HepG2 (cell line): ENCODE data around the gene XCL2. TPM values are rescaled to one million over a fixed set of nuclear protein-coding genes. Genes with fewer than 3 reads are reported as not detected.
A peak's percentile ranks its signal among the peaks of the same experiment; 100 is the strongest.

Source experiments
- ATF3 ChIP-seq: sonication (generic); formaldehyde crosslinking; IDR thresholded peaks from 2 replicates; pipeline ENCODE4 v1.4.0; 2020; ENCODE audit warnings: missing genetic modification reagents
- EP300 ChIP-seq, 3 experiments: sonication (generic) in 1 of 3; formaldehyde crosslinking in 1 of 3; IDR thresholded peaks; 2 replicates each; pipeline versions ENCODE4 v1.5.1 to v1.6.1; 2011 to 2020; ENCODE audit warnings: low read depth in 2 of 3, low read length in 2 of 3, borderline replicate concordance in 1 of 3, improper control_type of control experiment in 1 of 3, mild to moderate bottlenecking in 1 of 3, missing genetic modification reagents in 1 of 3, moderate library complexity in 1 of 3
- FOXO1 ChIP-seq: sonication (generic); formaldehyde crosslinking; IDR thresholded peaks from 2 replicates; pipeline ENCODE4 v1.4.0; 2020; ENCODE audit warnings: missing genetic modification reagents
- KDM2A ChIP-seq: sonication (generic); formaldehyde crosslinking; IDR thresholded peaks from 2 replicates; pipeline ENCODE4 v1.4.0; 2020; ENCODE audit warnings: low read depth, missing genetic modification reagents, borderline replicate concordance
- MEIS1 ChIP-seq: sonication (generic); formaldehyde crosslinking; IDR thresholded peaks from 2 replicates; pipeline ENCODE4 v1.9.0; 2021; ENCODE audit warnings: mild to moderate bottlenecking, missing genetic modification reagents, moderate library complexity, borderline replicate concordance
- PATZ1 ChIP-seq: sonication (generic); formaldehyde crosslinking; IDR thresholded peaks from 2 replicates; pipeline ENCODE4 v1.4.0; 2020; ENCODE audit warnings: missing genetic modification reagents
- PAXIP1 ChIP-seq: sonication (generic); formaldehyde crosslinking; conservative IDR thresholded peaks from 2 replicates; pipeline ENCODE4 v1.4.0; 2020; ENCODE audit warnings: mild to moderate bottlenecking, missing genetic modification reagents, moderate library complexity
- RARG ChIP-seq: sonication (generic); formaldehyde crosslinking; IDR thresholded peaks from 2 replicates; pipeline ENCODE4 v1.4.0; 2020; ENCODE audit warnings: low read depth, mild to moderate bottlenecking, missing genetic modification reagents
- RBM39 ChIP-seq: fragments of 200-400 bp; formaldehyde crosslinking; IDR thresholded peaks from one replicate; pipeline ENCODE4 v1.6.1; 2018; ENCODE audit warnings: antibody characterized with exemption, mild to moderate bottlenecking, low read depth, low read length; ENCODE audit not compliant: poor library complexity, severe bottlenecking
- RCOR2 ChIP-seq: IDR thresholded peaks from 2 replicates; pipeline ENCODE4 v1.6.1; 2016; ENCODE audit warnings: missing biosample characterization, missing genetic modification reagents
- SOX6 ChIP-seq, 2 experiments: fragments of 450-650 bp in 1 of 2; sonication (generic) in 1 of 2; formaldehyde crosslinking in 1 of 2; IDR thresholded peaks; 2 replicates each; pipeline versions ENCODE4 v1.4.0 to v1.6.1; 2017 to 2020; ENCODE audit warnings: antibody characterized with exemption in 1 of 2, mild to moderate bottlenecking in 1 of 2, missing genetic modification reagents in 1 of 2
- ZBTB4 ChIP-seq: sonication (generic); formaldehyde crosslinking; IDR thresholded peaks from 2 replicates; pipeline ENCODE4 v1.4.0; 2020; ENCODE audit warnings: missing genetic modification reagents, mild to moderate bottlenecking, borderline replicate concordance
- ZHX1 ChIP-seq: sonication (generic); formaldehyde crosslinking; IDR thresholded peaks from 2 replicates; pipeline ENCODE4 v1.8.1; 2022; ENCODE audit warnings: low read depth, mild to moderate bottlenecking, missing genetic modification reagents
- ZNF451 ChIP-seq: sonication (generic); formaldehyde crosslinking; IDR thresholded peaks from 2 replicates; pipeline ENCODE4 v1.5.0; 2020; ENCODE audit warnings: mild to moderate bottlenecking, missing genetic modification reagents
- ZZZ3 ChIP-seq: sonication (generic); formaldehyde crosslinking; IDR thresholded peaks from 2 replicates; pipeline ENCODE4 v1.4.0; 2020; ENCODE audit warnings: missing genetic modification reagents, mild to moderate bottlenecking, borderline replicate concordance
- polyA plus RNA-seq, 8 experiments: library from polyadenylated mRNA; depleted of rRNA in 3 of 8; stranded (reverse) in 7 of 8; unstranded in 1 of 8; fragments of >200 nt; fragmentation: Illumina TruSeq in 4 of 8; extraction: Trizol in 4 of 8; gene quantifications; 2 replicates each; pipeline versions ENCODE4 v1.2.1 to v1.2.3, GENCODE V29; 2011 to 2016; ENCODE audit warnings: low read depth in 4 of 8, missing spikeins in 1 of 8, mixed read lengths in 1 of 8; ENCODE audit not compliant: insufficient read depth in 1 of 8
- total RNA-seq, 5 experiments: library from RNA; depleted of rRNA; stranded (reverse); fragments of >200 nt; fragmentation: Illumina TruSeq; extraction: Trizol; gene quantifications; 2 replicates each; pipeline ENCODE4 v1.2.3, GENCODE V29; 2016; ENCODE audit warnings: low read depth in 1 of 5

Gene XCL2
- total and polyA plus RNA-seq, 2 of the 13 experiments (the other 11 are each of a cell fraction or from before 2014, with no cell fraction given) = 0.50 TPM; not detected in 1

DNA sequence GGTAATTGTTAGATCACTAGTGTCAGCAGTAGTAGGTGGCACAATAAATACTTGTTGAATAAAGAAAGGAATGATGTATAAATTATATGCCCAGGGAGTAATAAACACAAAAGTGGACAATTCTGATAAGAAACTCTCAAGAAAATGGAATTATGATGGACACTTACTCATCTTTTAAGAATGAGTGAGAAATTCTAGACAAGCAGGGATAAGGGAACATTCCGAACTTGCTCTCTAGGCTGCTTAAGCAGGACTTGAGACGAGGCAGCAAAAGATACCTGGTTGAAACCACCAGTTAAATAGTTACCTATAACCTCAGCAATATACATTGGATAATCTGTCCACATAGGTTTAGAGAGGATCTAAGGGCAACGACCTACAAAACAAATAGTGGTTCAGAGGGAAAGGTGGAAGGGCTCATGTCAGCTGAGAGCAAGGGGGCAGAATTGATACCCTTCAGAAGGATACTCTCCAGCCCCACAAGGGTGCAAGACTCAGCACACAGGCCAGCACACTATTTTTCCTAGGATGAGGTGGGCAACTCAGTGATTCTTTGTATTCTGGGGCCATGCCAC lies 46.3 kb downstream of the XCL2 start (continued):
- peak; percentile 66; the same call in 1 of the 2 replicates for TF ChIP-seq PATZ1 (CRISPR knock-in tag)
- TF ChIP-seq KDM2A (CRISPR knock-in tag) = no peak
- peak; percentile 61; the same call in 1 of the 2 replicates for TF ChIP-seq FOXO1 (CRISPR knock-in tag)
- TF ChIP-seq ZHX1 (CRISPR knock-in tag) = no peak
- TF ChIP-seq ZNF451 (CRISPR knock-in tag) = no peak
- TF ChIP-seq ZBTB4 (CRISPR knock-in tag) = no peak
- no peak for TF ChIP-seq RBM39
- TF ChIP-seq RCOR2 (CRISPR knock-in tag) = peak; percentile 42; the same call in 1 of the 2 replicates
- no peak for TF ChIP-seq ZZZ3 (CRISPR knock-in tag)
- TF ChIP-seq ATF3 = no peak
- no peak for TF ChIP-seq SOX6 (IDR thresholded peaks at IDR 0.05)
- peak; percentile 74 for TF ChIP-seq SOX6 (CRISPR knock-in tag; IDR thresholded peaks at IDR 0.05)
- TF ChIP-seq RARG (CRISPR knock-in tag) = no peak
- TF ChIP-seq EP300 (IDR thresholded peaks at IDR 0.05; ENCODE audit: low read depth in 2 of 2, low read length in 2 of 2) = peak in 1 of 2 experiments; percentile 80; a peak in 2 of 4 replicates
- TF ChIP-seq EP300 (CRISPR knock-in tag; IDR thresholded peaks at IDR 0.05; ENCODE audit: borderline replicate concordance) = no peak; the same call in 1 of the 2 replicates
- TF ChIP-seq PAXIP1 (CRISPR knock-in tag) = peak; percentile 90
- TF ChIP-seq MEIS1 (CRISPR knock-in tag) = no peak
